HepG2 (cell line): ENCODE measurements around the gene SCAPER. TPM values are rescaled to one million over a fixed set of nuclear protein-coding genes. Genes with fewer than 3 reads are reported as not detected.

Source experiments
- AGO1 ChIP-seq: fragments of 200-400 bp; formaldehyde crosslinking; IDR thresholded peaks from 2 replicates; pipeline ENCODE4 v1.6.1; 2017; ENCODE audit warnings: mild to moderate bottlenecking, low read depth, low read length, moderate library complexity; ENCODE audit not compliant: poor library complexity, severe bottlenecking
- ELF4 ChIP-seq: sonication (generic); formaldehyde crosslinking; IDR thresholded peaks from 2 replicates; pipeline ENCODE4 v1.5.0; 2020; ENCODE audit warnings: missing genetic modification reagents, mild to moderate bottlenecking, moderate library complexity, borderline replicate concordance
- ISL2 ChIP-seq: sonication (generic); formaldehyde crosslinking; IDR thresholded peaks from 2 replicates; pipeline ENCODE4 v1.5.0; 2020; ENCODE audit warnings: missing genetic modification reagents
- MIER3 ChIP-seq: IDR thresholded peaks from 2 replicates; pipeline ENCODE4 v1.6.1; 2016; ENCODE audit warnings: missing compliant biosample characterization, borderline replicate concordance
- MLXIP ChIP-seq: sonication (generic); formaldehyde crosslinking; IDR thresholded peaks from 2 replicates; pipeline ENCODE4 v1.9.0; 2021; ENCODE audit warnings: missing genetic modification reagents, borderline replicate concordance
- POLR2G ChIP-seq: fragments of 200-400 bp; formaldehyde crosslinking; IDR thresholded peaks from 2 replicates; pipeline ENCODE4 v1.6.1; 2018; ENCODE audit warnings: mild to moderate bottlenecking, low read depth, low read length, moderate library complexity
- RBFOX2 ChIP-seq: fragments of 200-400 bp; formaldehyde crosslinking; IDR thresholded peaks from 2 replicates; pipeline ENCODE4 v1.6.1; 2017; ENCODE audit warnings: low read depth, mild to moderate bottlenecking, low read length
- THAP8 ChIP-seq: sonication (generic); formaldehyde crosslinking; IDR thresholded peaks from 2 replicates; pipeline ENCODE4 v1.5.1; 2020; ENCODE audit warnings: missing genetic modification reagents, mild to moderate bottlenecking, borderline replicate concordance
- ZBTB38 ChIP-seq: sonication (generic); formaldehyde crosslinking; IDR thresholded peaks from 2 replicates; pipeline ENCODE4 v1.5.1; 2020; ENCODE audit warnings: mild to moderate bottlenecking, missing genetic modification reagents
- ZBTB4 ChIP-seq: sonication (generic); formaldehyde crosslinking; IDR thresholded peaks from 2 replicates; pipeline ENCODE4 v1.4.0; 2020; ENCODE audit warnings: missing genetic modification reagents, mild to moderate bottlenecking, borderline replicate concordance
- ZBTB7A ChIP-seq: sonication (generic); formaldehyde crosslinking; IDR thresholded peaks from 2 replicates; pipeline ENCODE4 v1.8.0; 2022; ENCODE audit warnings: mild to moderate bottlenecking, missing genetic modification reagents
- ZNF382 ChIP-seq: sonication (generic); formaldehyde crosslinking; IDR thresholded peaks from 2 replicates; pipeline ENCODE4 v1.5.0; 2020; ENCODE audit warnings: missing genetic modification reagents, mild to moderate bottlenecking, borderline replicate concordance
- ZNF503 ChIP-seq: sonication (generic); formaldehyde crosslinking; IDR thresholded peaks from 2 replicates; pipeline ENCODE4 v1.4.0; 2020; ENCODE audit warnings: missing genetic modification reagents
- ZNF605 ChIP-seq: sonication (generic); formaldehyde crosslinking; IDR thresholded peaks from 2 replicates; pipeline ENCODE4 v1.8.0; 2022; ENCODE audit warnings: mild to moderate bottlenecking, missing genetic modification reagents
- polyA plus RNA-seq, 8 experiments: library from polyadenylated mRNA; depleted of rRNA in 3 of 8; stranded (reverse) in 7 of 8; unstranded in 1 of 8; fragments of >200 nt; fragmentation: Illumina TruSeq in 4 of 8; extraction: Trizol in 4 of 8; gene quantifications; 2 replicates each; pipeline versions ENCODE4 v1.2.1 to v1.2.3, GENCODE V29; 2011 to 2016; ENCODE audit warnings: low read depth in 4 of 8, missing spikeins in 1 of 8, mixed read lengths in 1 of 8; ENCODE audit not compliant: insufficient read depth in 1 of 8
- total RNA-seq, 5 experiments: library from RNA; depleted of rRNA; stranded (reverse); fragments of >200 nt; fragmentation: Illumina TruSeq; extraction: Trizol; gene quantifications; 2 replicates each; pipeline ENCODE4 v1.2.3, GENCODE V29; 2016; ENCODE audit warnings: low read depth in 1 of 5

Gene SCAPER
- total and polyA plus RNA-seq, 2 of the 13 experiments (the other 11 are each of a cell fraction or from before 2014, with no cell fraction given), result 4.3 to 10.5 TPM

- TF ChIP-seq MLXIP, result no peak
- TF ChIP-seq ISL2 (CRISPR knock-in tag), result 0 out of 2 replicates have a peak, but pooled peaks have one; percentile 8
- TF ChIP-seq ZNF605 (CRISPR knock-in tag), result 0 out of 2 replicates have a peak, but pooled peaks have one; percentile 11
- TF ChIP-seq AGO1, result peak; percentile 38
- TF ChIP-seq ZBTB38 (CRISPR knock-in tag), result peak; percentile 83; the same call in 1 of the 2 replicates
- peak; percentile 36 for TF ChIP-seq RBFOX2
- TF ChIP-seq ZBTB4, result 0 out of 2 replicates have a peak, but pooled peaks have one; percentile 75
- TF ChIP-seq MIER3 (CRISPR knock-in tag), result peak; percentile 17; the same call in 1 of the 2 replicates
- 0 out of 2 replicates have a peak, but pooled peaks have one; percentile 19 for TF ChIP-seq ZNF503 (CRISPR knock-in tag)
- TF ChIP-seq ZNF382 (CRISPR knock-in tag), result no peak
- peak; percentile 7; the same call in 1 of the 2 replicates for TF ChIP-seq POLR2G
- no peak for TF ChIP-seq ELF4
- no peak for TF ChIP-seq ZBTB7A (CRISPR knock-in tag)
- TF ChIP-seq THAP8 (CRISPR knock-in tag), result 0 out of 2 replicates have a peak, but pooled peaks have one; percentile 4
- TF ChIP-seq, all 625 proteins: peak for 23
These were observed 569.6 kb downstream of the SCAPER start (continued) for GRCh38 chr15:76335307-76336253.
